CD14-positive monocyte (primary cell): Measurements from ENCODE around the gene PKDREJ. TPM values are rescaled to one million over a fixed set of nuclear protein-coding genes. Genes with fewer than 3 reads are reported as not detected.

Experiments used
- DNase-seq, 3 donors: peaks; one replicate each; pipeline ENCODE4 v3.0.0-alpha.2; 2011 to 2022
- H2AFZ ChIP-seq: 2 replicates; pipeline ENCODE4 v1.6.0; 2012; ENCODE audit warnings: mild to moderate bottlenecking, low read depth, low read length, inconsistent platforms; ENCODE audit not compliant: insufficient read depth, poor library complexity, severe bottlenecking
- H3K27ac ChIP-seq, 2 donors: 1 replicate in 1 of 2; 2 replicates in 1 of 2; pipeline ENCODE4 v1.5.1; 2012 to 2013; ENCODE audit warnings: low read length in 2 of 2, control low read depth in 1 of 2, inconsistent platforms in 1 of 2, low read depth in 1 of 2, mild to moderate bottlenecking in 1 of 2
- H3K27me3 ChIP-seq, 2 donors: one replicate each; pipeline versions ENCODE4 v1.6.0 to v1.6.1; 2011 to 2013; ENCODE audit warnings: low read length in 2 of 2; ENCODE audit not compliant: control insufficient read depth in 2 of 2, insufficient read depth in 2 of 2
- H3K36me3 ChIP-seq, 2 donors: replicated peaks in 1 of 2; 1 replicate in 1 of 2; 2 replicates in 1 of 2; pipeline versions ENCODE4 v1.5.1 to v1.6.1; 2012 to 2013; ENCODE audit warnings: low read length in 2 of 2, control low read depth in 1 of 2, inconsistent platforms in 1 of 2, mild to moderate bottlenecking in 1 of 2; ENCODE audit not compliant: insufficient read depth in 2 of 2, control insufficient read depth in 1 of 2
- H3K4me1 ChIP-seq, 2 donors: 1 replicate in 1 of 2; 2 replicates in 1 of 2; pipeline versions ENCODE4 v1.5.1 to v1.6.1; 2012 to 2013; ENCODE audit warnings: low read length in 2 of 2, control low read depth in 1 of 2, inconsistent platforms in 1 of 2, mild to moderate bottlenecking in 1 of 2, moderate library complexity in 1 of 2; ENCODE audit not compliant: insufficient read depth in 2 of 2, control insufficient read depth in 1 of 2
- H3K4me2 ChIP-seq: replicated peaks from 2 replicates; pipeline ENCODE3; 2012; ENCODE audit warnings: low read length, moderate library complexity, mild to moderate bottlenecking; ENCODE audit not compliant: poor library complexity, severe bottlenecking; ENCODE audit errors: extremely low read depth
- H3K4me3 ChIP-seq, 3 experiments: fragments of 200-600 bp in 1 of 3; sonication (generic) in 1 of 3; replicated peaks in 1 of 3; 1 replicate in 2 of 3; 2 replicates in 1 of 3; pipeline ENCODE4 v1.5.1; 2011 to 2013; ENCODE audit warnings: low read length in 3 of 3, mild to moderate bottlenecking in 3 of 3, control low read depth in 2 of 3, low read depth in 2 of 3, inconsistent platforms in 1 of 3, moderate library complexity in 1 of 3
- H3K79me2 ChIP-seq: 2 replicates; pipeline ENCODE4 v1.6.0; 2012; ENCODE audit warnings: mild to moderate bottlenecking, control low read depth, inconsistent platforms, low read length, moderate library complexity; ENCODE audit not compliant: insufficient read depth
- H3K9ac ChIP-seq: 2 replicates; pipeline ENCODE4 v1.6.0; 2017; ENCODE audit warnings: low read length, mild to moderate bottlenecking; ENCODE audit not compliant: insufficient read depth, poor library complexity, severe bottlenecking
- H3K9me3 ChIP-seq, 2 donors: replicated peaks in 1 of 2; 1 replicate in 1 of 2; 2 replicates in 1 of 2; pipeline versions ENCODE4 v1.5.1 to v1.6.1; 2012 to 2013; ENCODE audit warnings: low read length in 2 of 2, control low read depth in 1 of 2; ENCODE audit not compliant: control insufficient read depth in 1 of 2, insufficient read depth in 1 of 2
- H4K20me1 ChIP-seq: 2 replicates; pipeline ENCODE4 v1.6.0; 2012; ENCODE audit warnings: mild to moderate bottlenecking, low read length, control low read depth, moderate library complexity; ENCODE audit not compliant: insufficient read depth
- H3K27ac Mint-ChIP-seq, 7 donors: one replicate each; pipeline ENCODE4 v1.8.0; 2020; ENCODE audit warnings: mild to moderate bottlenecking in 7 of 7, mixed read lengths in 7 of 7, moderate library complexity in 6 of 7, inconsistent platforms in 2 of 7
- H3K27me3 Mint-ChIP-seq, 3 donors: one replicate each; pipeline ENCODE4 v1.8.0; 2021 to 2022; ENCODE audit warnings: low read depth in 3 of 3, mild to moderate bottlenecking in 3 of 3, mixed read lengths in 3 of 3, moderate library complexity in 3 of 3, inconsistent platforms in 1 of 3
- H3K36me3 Mint-ChIP-seq, 2 donors: one replicate each; pipeline ENCODE4 v1.8.0; 2020; ENCODE audit warnings: mixed read lengths in 2 of 2, inconsistent platforms in 1 of 2, mild to moderate bottlenecking in 1 of 2
- H3K4me1 Mint-ChIP-seq: one replicate; pipeline ENCODE4 v1.8.0; 2020; ENCODE audit warnings: mild to moderate bottlenecking, mixed read lengths
- H3K4me3 Mint-ChIP-seq, 2 donors: one replicate each; pipeline ENCODE4 v1.8.0; 2020; ENCODE audit warnings: mild to moderate bottlenecking in 2 of 2, mixed read lengths in 2 of 2, moderate library complexity in 1 of 2
- H3K9me3 Mint-ChIP-seq, 7 donors: one replicate each; pipeline ENCODE4 v1.8.0; 2020 to 2022; ENCODE audit warnings: mixed read lengths in 7 of 7, mild to moderate bottlenecking in 6 of 7, moderate library complexity in 6 of 7, inconsistent platforms in 2 of 7
- CTCF ChIP-seq: fragments of 200-600 bp; IDR thresholded peaks from one replicate; pipeline ENCODE4 v1.8.0; 2022; ENCODE audit warnings: antibody characterized with exemption, mild to moderate bottlenecking
- WGBS: methylation state at CpG from one replicate; pipeline ENCODE4 v1.1.5; 2013; ENCODE audit warnings: missing lambda C conversion rate; ENCODE audit not compliant: insufficient coverage; 5-methylcytosine and 5-hydroxymethylcytosine counted together
- intact Hi-C, 2 donors: fragments of 100-400 bp; cut with micrococcal nuclease; formaldehyde crosslinking; loops; one replicate each; pipeline versions ENCODE4 v1.15.0 to v1.15.1; 2023
- polyA plus RNA-seq, 3 donors: library from polyadenylated mRNA; depleted of rRNA in 1 of 3; unstranded in 2 of 3; stranded (reverse) in 1 of 3; fragments of 300-500 nt in 2 of 3; fragments of >200 nt in 1 of 3; fragmentation: Illumina TruSeq in 2 of 3; gene quantifications; 1 replicate in 2 of 3; 2 replicates in 1 of 3; pipeline ENCODE4 v1.2.3, GENCODE V29; 2012 to 2021

Gene PKDREJ
- polyA plus RNA-seq, 3 donors, result not detected

- Mint-ChIP-seq H3K27me3 (peaks cover 0 to 2% (median 0%) of the 10 kb centered on the region in 3 donors), H3K27ac (no peak overlapping the region), H3K36me3 (peaks cover 22 to 23% of the 10 kb centered on the region in 2 donors), H3K4me1 (peaks cover 23% of the 10 kb centered on the region), H3K9me3 (peaks cover 0 to 3% (median 0%) of the 10 kb centered on the region in 7 donors), H3K4me3 (no peak overlapping the region)
- DNase-seq, result no peak
- WGBS, result 90% methylated on average over 2 of the region's 2 CpGs
- Histone ChIP-seq H3K9ac (no peak overlapping the region), H2AFZ (no peak overlapping the region), H3K36me3 (peaks cover 9 to 24% of the 10 kb centered on the region in 2 donors), H3K4me1 (peaks cover 18 to 24% of the 10 kb centered on the region in 2 donors), H3K27ac (no peak overlapping the region), H3K4me3 (no peak overlapping the region), H3K9me3 (no peaks in the 10 kb centered on the region), H3K79me2 (peaks cover 4% of the 10 kb centered on the region), H4K20me1 (no peaks in the 10 kb centered on the region), H3K4me2 (no peak overlapping the region), H3K27me3 (no peaks in the 10 kb centered on the region)
- intact Hi-C loops, result no loop called here
- TF ChIP-seq CTCF, result no peak
Measured at GRCh38 chr22:46247443-46247975, 15.6 kb downstream of the PKDREJ start.

GRCh38 chr22:46246178-46246577 lies 17.0 kb downstream of the PKDREJ start:
- Histone ChIP-seq H4K20me1 (no peaks in the 10 kb centered on the region), H3K79me2 (peaks cover 4% of the 10 kb centered on the region), H3K9ac (no peak overlapping the region), H3K9me3 (no peaks in the 10 kb centered on the region), H3K27ac (no peak overlapping the region), H3K27me3 (no peaks in the 10 kb centered on the region), H3K4me3 (no peak overlapping the region), H2AFZ (no peak overlapping the region), H3K36me3 (peaks cover 9 to 24% of the 10 kb centered on the region in 2 donors), H3K4me2 (no peak overlapping the region), H3K4me1 (peaks cover 21 to 28% of the 10 kb centered on the region in 2 donors)
- 98% methylated on average over 9 of the region's 10 CpGs for WGBS
- TF ChIP-seq CTCF, result no peak
- Mint-ChIP-seq H3K27me3 (peaks cover 0 to 2% (median 0%) of the 10 kb centered on the region in 3 donors), H3K4me1 (peaks cover 19% of the 10 kb centered on the region), H3K9me3 (peaks cover 0 to 3% (median 0%) of the 10 kb centered on the region in 7 donors), H3K4me3 (no peak overlapping the region), H3K27ac (no peak overlapping the region), H3K36me3 (peaks cover 22 to 23% of the 10 kb centered on the region in 2 donors)
- intact Hi-C loops, result no loop called here
- DNase-seq, result no peak
